Measurements from ENCODE around the gene SUN3.
"Not testable (repeated sequence)": the region's sequence is repeated elsewhere in the genome, so short reads cannot be mapped to it uniquely, and the experiment has no call there.

The SUN3 gene

GRCh38 chr7:47943676-47944474, 85.0 kb downstream of the SUN3 start:
- DNase-seq (ENCODE audit: insufficient read length, low spot score) (no peak), FAIRE-seq (no peak)

GRCh38 chr7:47942651-47943050, 86.3 kb downstream of the SUN3 start:
- FAIRE-seq; DNase-seq (ENCODE audit: insufficient read length, low spot score): not testable (repeated sequence)

More at GRCh38 chr7:47943676-47944474, 85.0 kb downstream of the SUN3 start:
- TF ChIP-seq POLR2A (IDR thresholded peaks at IDR 0.05; ENCODE audit: low read depth, low read length): no peak

GRCh38 chr7:47942132-47942531, 86.8 kb downstream of the SUN3 start:
- no peak for DNase-seq (ENCODE audit: insufficient read length, low spot score)
- no peak for TF ChIP-seq POU2F2 (IDR thresholded peaks at IDR 0.05; ENCODE audit: low read depth, low read length)
- no peak for TF ChIP-seq PAX5 (IDR thresholded peaks at IDR 0.05; ENCODE audit: insufficient read depth, low read length, severe bottlenecking)
- no peak for TF ChIP-seq POLR2A (IDR thresholded peaks at IDR 0.05; ENCODE audit: low read depth, low read length)
- no peak for TF ChIP-seq POLR2AphosphoS5 (IDR thresholded peaks at IDR 0.05; ENCODE audit: low read depth, low read length)
- no peak for TF ChIP-seq SPI1 (IDR thresholded peaks at IDR 0.05; ENCODE audit: low read depth, low read length)
- no peak for TF ChIP-seq TAF1 (IDR thresholded peaks at IDR 0.05; ENCODE audit: low read depth, low read length)
- no peak for FAIRE-seq

- FAIRE-seq (no peak), DNase-seq (ENCODE audit: insufficient read length, low spot score) (no peak)
- TF ChIP-seq TAF1 (IDR thresholded peaks at IDR 0.05; ENCODE audit: low read depth, low read length) (no peak), POLR2A (IDR thresholded peaks at IDR 0.05; ENCODE audit: low read depth, low read length) (no peak), PAX5 (IDR thresholded peaks at IDR 0.05; ENCODE audit: insufficient read depth, low read length, severe bottlenecking) (no peak)
Measured at GRCh38 chr7:47941136-47941844, 87.6 kb downstream of the SUN3 start.

- no peak for DNase-seq (ENCODE audit: insufficient read length, low spot score)
Measured at GRCh38 chr7:47940088-47941013, 88.6 kb downstream of the SUN3 start.

GRCh38 chr7:47939425-47940036, 89.4 kb downstream of the SUN3 start:
- TF ChIP-seq SPI1 (IDR thresholded peaks at IDR 0.05; ENCODE audit: low read depth, low read length) (no peak), TAF1 (IDR thresholded peaks at IDR 0.05; ENCODE audit: low read depth, low read length) (no peak), PAX5 (IDR thresholded peaks at IDR 0.05; ENCODE audit: insufficient read depth, low read length, severe bottlenecking) (no peak), POLR2A (IDR thresholded peaks at IDR 0.05; ENCODE audit: low read depth, low read length) (no peak), POLR2AphosphoS5 (IDR thresholded peaks at IDR 0.05; ENCODE audit: low read depth, low read length) (no peak), POU2F2 (IDR thresholded peaks at IDR 0.05; ENCODE audit: low read depth, low read length) (no peak)
- FAIRE-seq: no peak
- no peak for DNase-seq (ENCODE audit: insufficient read length, low spot score)

More at GRCh38 chr7:47940088-47941013, 88.6 kb downstream of the SUN3 start:
- no peak for FAIRE-seq
- TF ChIP-seq TAF1 (IDR thresholded peaks at IDR 0.05; ENCODE audit: low read depth, low read length) (no peak), POLR2A (IDR thresholded peaks at IDR 0.05; ENCODE audit: low read depth, low read length) (no peak), SPI1 (IDR thresholded peaks at IDR 0.05; ENCODE audit: low read depth, low read length) (no peak), POLR2AphosphoS5 (IDR thresholded peaks at IDR 0.05; ENCODE audit: low read depth, low read length) (no peak), POU2F2 (IDR thresholded peaks at IDR 0.05; ENCODE audit: low read depth, low read length) (no peak), PAX5 (IDR thresholded peaks at IDR 0.05; ENCODE audit: insufficient read depth, low read length, severe bottlenecking) (no peak)

GRCh38 chr7:47938574-47939165, 90.2 kb downstream of the SUN3 start:
- FAIRE-seq (peak; percentile 52), DNase-seq (ENCODE audit: insufficient read length, low spot score) (no peak)
- TF ChIP-seq POLR2A (IDR thresholded peaks at IDR 0.05; ENCODE audit: low read depth, low read length) (no peak), POLR2AphosphoS5 (IDR thresholded peaks at IDR 0.05; ENCODE audit: low read depth, low read length) (no peak), TAF1 (IDR thresholded peaks at IDR 0.05; ENCODE audit: low read depth, low read length) (no peak), SPI1 (IDR thresholded peaks at IDR 0.05; ENCODE audit: low read depth, low read length) (no peak), PAX5 (IDR thresholded peaks at IDR 0.05; ENCODE audit: insufficient read depth, low read length, severe bottlenecking) (no peak), POU2F2 (IDR thresholded peaks at IDR 0.05; ENCODE audit: low read depth, low read length) (no peak)

GRCh38 chr7:47937711-47938573, 91.0 kb downstream of the SUN3 start:
- FAIRE-seq (no peak), DNase-seq (ENCODE audit: insufficient read length, low spot score) (peak; percentile 42)
- TF ChIP-seq POLR2AphosphoS5 (IDR thresholded peaks at IDR 0.05; ENCODE audit: low read depth, low read length): no peak
- no peak for TF ChIP-seq POLR2A (IDR thresholded peaks at IDR 0.05; ENCODE audit: low read depth, low read length)
- peak; percentile 91 for TF ChIP-seq SPI1 (IDR thresholded peaks at IDR 0.05; ENCODE audit: low read depth, low read length)
- 0 out of 2 replicates have a peak, but pooled peaks have one; percentile 24 for TF ChIP-seq POU2F2 (IDR thresholded peaks at IDR 0.05; ENCODE audit: low read depth, low read length)
- TF ChIP-seq PAX5 (IDR thresholded peaks at IDR 0.05; ENCODE audit: insufficient read depth, low read length, severe bottlenecking): no peak

All from GM12891 (cell line).